C4-2B (cell line): ENCODE data around the gene INSR.
"Not testable (repeated sequence)": the region's sequence is repeated elsewhere in the genome, so short reads cannot be mapped to it uniquely, and the experiment has no call there.

Experiments used
- H3K27ac ChIP-seq: fragments of 450-650 bp; 2 replicates; pipeline ENCODE4 v1.5.1; 2017
- ZFX ChIP-seq: fragments of 450-650 bp; IDR thresholded peaks from 2 replicates; pipeline ENCODE4 v1.6.1; 2017
- TF ChIP-seq, protein P1 (sequence below): fragments of 450-650 bp; conservative IDR thresholded peaks from 2 replicates; pipeline ENCODE4 v1.5.1; 2017; ENCODE audit warnings: mild to moderate bottlenecking

Gene INSR

DNA sequence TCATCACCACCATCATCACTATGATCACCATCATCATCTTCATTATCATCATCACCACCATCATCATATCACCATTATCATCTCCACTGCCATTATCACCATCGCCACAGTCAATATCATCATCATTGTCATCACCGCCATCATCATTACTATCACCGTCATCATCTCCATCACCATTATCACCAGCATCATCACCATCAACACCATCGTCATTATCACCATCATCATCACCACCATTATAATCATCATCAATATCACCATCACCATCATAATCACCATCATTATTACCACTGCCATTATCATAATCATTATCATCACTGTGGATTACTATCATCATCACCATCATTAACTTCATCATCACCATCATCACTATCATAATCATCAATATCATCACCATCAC is 37.2 kb upstream of the INSR start:
- no peak overlapping the region for H3K27ac ChIP-seq
- TF ChIP-seq ZFX, result no peak
- TF ChIP-seq, protein P1, sequence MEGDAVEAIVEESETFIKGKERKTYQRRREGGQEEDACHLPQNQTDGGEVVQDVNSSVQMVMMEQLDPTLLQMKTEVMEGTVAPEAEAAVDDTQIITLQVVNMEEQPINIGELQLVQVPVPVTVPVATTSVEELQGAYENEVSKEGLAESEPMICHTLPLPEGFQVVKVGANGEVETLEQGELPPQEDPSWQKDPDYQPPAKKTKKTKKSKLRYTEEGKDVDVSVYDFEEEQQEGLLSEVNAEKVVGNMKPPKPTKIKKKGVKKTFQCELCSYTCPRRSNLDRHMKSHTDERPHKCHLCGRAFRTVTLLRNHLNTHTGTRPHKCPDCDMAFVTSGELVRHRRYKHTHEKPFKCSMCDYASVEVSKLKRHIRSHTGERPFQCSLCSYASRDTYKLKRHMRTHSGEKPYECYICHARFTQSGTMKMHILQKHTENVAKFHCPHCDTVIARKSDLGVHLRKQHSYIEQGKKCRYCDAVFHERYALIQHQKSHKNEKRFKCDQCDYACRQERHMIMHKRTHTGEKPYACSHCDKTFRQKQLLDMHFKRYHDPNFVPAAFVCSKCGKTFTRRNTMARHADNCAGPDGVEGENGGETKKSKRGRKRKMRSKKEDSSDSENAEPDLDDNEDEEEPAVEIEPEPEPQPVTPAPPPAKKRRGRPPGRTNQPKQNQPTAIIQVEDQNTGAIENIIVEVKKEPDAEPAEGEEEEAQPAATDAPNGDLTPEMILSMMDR, result no peak

DNA sequence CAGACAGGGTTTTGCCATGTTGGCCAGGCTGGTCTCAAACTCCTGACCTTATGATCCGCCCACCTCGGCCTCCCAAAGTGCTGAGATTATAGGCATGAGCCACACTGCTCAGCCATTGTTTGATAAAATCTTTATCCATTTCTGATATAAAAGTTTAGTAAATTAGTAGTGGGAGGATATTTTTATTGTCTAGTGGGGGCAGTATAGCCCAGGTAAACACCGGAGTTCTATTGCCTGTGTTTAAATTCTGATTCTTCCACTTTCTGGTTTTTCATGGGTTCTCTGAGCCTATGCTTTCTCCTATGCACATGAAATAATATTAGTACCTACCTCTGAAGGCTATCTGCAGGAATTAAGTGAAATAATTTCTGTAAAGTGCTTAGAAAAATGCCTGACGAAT is 34.4 kb upstream of the INSR start:
- no peak overlapping the region for H3K27ac ChIP-seq
- TF ChIP-seq, protein P1, result peak; percentile 21
- TF ChIP-seq ZFX, result no peak

DNA sequence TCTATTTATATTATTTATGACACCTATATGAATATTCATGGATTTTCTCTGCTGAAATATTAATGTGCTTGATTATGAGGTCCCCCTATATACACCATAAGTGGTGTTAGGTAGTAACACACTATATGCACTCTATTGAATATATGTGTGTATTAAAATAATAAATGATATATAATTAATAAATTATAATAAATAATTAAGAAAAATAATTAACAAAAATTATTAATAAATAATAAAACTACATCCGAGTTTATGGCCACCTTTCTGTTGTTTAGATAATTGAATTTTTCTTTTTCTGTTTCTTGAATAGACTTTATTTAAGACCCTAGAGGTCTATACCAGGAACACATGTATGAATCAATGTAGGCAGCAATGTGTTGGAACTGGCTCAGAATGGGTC is 33.6 kb upstream of the INSR start:
- H3K27ac ChIP-seq, result no peak overlapping the region
- TF ChIP-seq ZFX, result no peak
- TF ChIP-seq, protein P1, result no peak

DNA sequence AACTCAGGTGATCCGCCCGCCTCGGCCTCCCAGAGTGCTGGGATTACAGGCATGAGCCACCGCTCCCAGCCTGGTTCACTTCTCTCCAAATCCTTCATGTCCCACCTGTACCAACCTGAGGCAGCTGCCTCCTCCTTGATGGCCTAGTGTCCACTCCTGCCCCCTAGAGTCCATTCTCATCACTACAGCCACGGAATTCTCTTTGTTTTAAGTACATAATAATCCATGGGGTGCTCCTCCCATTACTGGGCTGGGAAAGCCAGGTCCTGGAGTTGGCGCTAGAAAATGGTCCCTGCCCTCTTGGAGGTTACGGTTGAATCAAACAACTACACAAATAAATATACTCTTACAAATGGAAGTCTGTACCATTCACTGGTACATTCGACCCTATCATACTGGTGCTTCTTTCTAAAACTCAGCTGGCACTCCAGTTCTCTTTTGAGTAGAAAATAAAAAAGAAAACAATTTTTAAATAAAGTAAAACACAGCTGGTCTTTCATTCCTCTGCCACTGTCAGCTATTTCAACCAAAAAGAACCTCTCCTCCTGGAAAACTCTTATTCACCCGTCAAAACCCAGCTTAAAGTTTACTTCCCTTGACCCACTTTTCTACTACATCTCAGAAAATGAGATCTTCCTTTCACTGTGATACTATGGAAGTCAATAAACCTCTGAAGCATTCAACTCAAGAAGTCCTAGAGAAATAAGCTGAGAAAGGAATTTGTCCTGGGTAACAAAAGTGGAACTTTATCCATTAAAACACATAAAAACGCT is 32.1 kb upstream of the INSR start:
- no peak overlapping the region for H3K27ac ChIP-seq
- TF ChIP-seq, protein P1, result peak; percentile 83
- TF ChIP-seq ZFX, result no peak

DNA sequence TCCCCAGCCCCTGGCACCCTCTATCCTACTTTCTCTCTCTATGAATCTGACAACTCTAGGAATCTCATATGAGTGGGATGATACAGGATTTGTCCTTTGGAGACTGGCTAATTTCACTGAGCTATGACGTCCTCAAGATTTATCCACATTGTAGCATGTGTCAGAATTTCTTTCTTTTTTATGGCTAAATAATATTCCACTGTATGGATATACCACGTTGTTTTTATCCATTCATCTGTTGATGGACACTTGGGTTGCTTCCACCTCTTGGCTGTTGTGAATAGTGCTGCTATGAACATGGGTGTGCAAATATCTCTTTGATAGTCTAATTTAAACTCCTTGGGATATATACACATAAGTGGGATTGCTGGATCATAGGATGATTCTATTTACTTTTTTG is 24.0 kb upstream of the INSR start:
- TF ChIP-seq ZFX, result no peak
- TF ChIP-seq, protein P1, result no peak
- no peak overlapping the region for H3K27ac ChIP-seq

DNA sequence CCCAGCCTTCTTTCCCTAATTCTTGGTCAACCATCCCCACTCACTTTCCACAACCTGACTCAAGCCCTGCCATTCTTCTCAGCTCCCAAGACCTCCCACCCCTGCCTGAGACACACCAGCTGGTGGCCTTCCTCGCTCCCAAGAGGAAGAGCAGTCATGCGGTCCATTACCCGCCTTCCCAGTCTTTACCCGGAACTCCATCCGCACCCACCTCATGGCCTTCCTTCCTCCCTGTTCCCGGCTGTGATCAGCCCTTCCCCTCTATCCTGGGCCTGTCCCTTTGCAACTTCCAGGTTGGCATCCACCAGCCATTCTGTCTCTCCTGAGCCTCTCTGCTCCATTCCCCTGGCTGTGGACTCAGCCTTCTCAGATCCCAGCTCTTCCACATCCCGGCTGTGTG is 18.6 kb upstream of the INSR start:
- no peak overlapping the region for H3K27ac ChIP-seq
- TF ChIP-seq, protein P1, result no peak
- no peak for TF ChIP-seq ZFX

DNA sequence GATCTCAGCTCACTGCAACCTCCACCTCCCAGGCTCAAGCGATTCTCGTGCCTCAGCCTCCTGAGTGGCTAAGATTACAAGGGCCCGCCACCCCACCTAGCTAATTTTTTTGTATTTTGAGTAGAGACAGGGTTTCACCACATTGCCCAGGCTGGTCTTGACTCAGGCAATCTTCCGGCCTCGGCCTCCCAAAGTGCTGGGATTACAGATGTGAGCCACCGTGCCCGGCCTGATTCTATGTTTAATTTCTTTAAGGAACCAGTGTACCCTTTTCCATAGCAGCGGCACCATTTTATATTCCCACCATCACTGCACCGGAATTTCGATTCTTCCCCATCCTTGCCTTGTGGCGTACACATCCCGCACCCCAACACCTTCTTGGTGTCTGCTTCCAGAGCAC is 17.7 kb upstream of the INSR start:
- no peak overlapping the region for H3K27ac ChIP-seq
- no peak for TF ChIP-seq ZFX
- TF ChIP-seq, protein P1, result no peak

DNA sequence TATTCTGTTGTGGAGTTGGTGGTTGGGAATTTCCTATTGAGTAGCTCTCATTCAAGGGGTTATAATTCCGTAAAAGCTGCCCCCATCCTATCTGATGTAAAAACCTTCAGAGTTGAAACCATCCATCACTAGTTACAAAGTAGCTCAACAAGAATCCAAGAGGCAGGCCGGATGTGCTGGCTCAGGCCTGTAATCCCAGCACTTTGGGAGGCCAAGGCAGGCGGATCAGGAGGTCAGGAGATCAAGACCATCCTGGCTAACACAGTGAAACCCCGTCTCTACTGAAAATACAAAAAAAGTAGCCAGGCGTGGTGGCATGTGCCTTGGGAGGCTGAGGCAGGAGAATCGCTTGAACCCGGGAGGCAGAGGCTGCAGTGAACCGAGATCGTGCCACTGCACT is 14.1 kb upstream of the INSR start:
- not testable (repeated sequence) for H3K27ac ChIP-seq
